Stimulated activated CD8-positive, alpha-beta memory T cell treated with anti-CD3 and anti-CD28 coated beads, Interleukin-15, amount 100 ng/mL, for 1 hour (primary cell): Measurements from ENCODE around the gene IMPG1.

Experiments
- DNase-seq: peaks from one replicate; pipeline ENCODE4 v3.0.0-alpha.2; 2020; ENCODE audit warnings: low read depth

The IMPG1 gene

GRCh38 chr6:75892384-75892783 lies 180.1 kb downstream of the IMPG1 start:
- no peak for DNase-seq

GRCh38 chr6:75884822-75885221 lies 187.6 kb downstream of the IMPG1 start:
- no peak for DNase-seq

- no peak for DNase-seq
These were observed 189.7 kb downstream of the IMPG1 start for GRCh38 chr6:75882734-75883133.

GRCh38 chr6:75880305-75880704 lies 192.2 kb downstream of the IMPG1 start:
- no peak for DNase-seq

GRCh38 chr6:75876152-75876551 lies 196.3 kb downstream of the IMPG1 start:
- no peak for DNase-seq

GRCh38 chr6:75874224-75874623 lies 198.2 kb downstream of the IMPG1 start:
- DNase-seq, result no peak
